NCI-H2107 treated with DMSO at 0.1 percent for 48 hours (cell line): Measurements from ENCODE around the gene SQOR.
"Not testable (repeated sequence)": the region's sequence is repeated elsewhere in the genome, so short reads cannot be mapped to it uniquely, and the experiment has no call there.

Experiments used
- DNase-seq: peaks from one replicate; lab custom pipeline; 2025; ENCODE audit not compliant: unreplicated experiment; lab: John Stamatoyannopoulos, UW

SQOR gene

DNA sequence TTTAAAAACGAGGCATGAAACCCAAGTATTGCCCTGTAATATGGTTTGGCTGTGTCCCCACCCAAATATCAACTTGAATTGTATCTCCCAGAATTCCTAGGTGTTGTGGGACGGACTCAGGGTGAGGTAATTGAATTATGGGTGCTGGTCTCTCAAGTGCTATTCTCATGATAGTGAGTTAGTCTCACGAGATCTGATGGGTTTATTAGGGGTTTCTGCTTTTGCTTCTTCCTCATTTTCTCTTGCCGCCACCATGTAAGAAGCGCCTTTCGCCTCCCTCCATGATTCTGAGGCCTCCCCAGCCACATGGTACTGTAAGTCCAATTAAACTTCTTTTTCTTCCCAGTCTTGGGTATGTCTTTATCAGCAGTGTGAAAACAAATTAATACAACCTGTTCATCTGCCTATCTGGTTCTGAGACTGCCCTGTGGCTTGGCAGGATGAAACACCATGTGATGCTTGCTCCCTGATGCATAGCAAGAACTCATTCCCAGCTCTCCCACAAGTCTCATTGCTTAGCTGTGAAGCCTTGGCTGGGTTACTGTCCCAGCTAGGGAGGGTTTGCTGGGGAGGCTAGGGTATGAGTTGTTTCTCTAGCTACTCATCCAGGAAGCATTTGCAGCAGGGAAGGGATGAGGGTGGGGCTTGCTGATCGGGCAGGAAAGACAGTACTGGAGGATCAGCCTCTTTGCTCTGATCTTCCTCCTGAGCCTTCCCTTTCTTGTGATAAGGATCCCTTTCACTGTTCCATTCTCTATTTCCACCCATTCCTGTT, 3.7 kb upstream of the SQOR start:
- DNase-seq: no peak

DNA sequence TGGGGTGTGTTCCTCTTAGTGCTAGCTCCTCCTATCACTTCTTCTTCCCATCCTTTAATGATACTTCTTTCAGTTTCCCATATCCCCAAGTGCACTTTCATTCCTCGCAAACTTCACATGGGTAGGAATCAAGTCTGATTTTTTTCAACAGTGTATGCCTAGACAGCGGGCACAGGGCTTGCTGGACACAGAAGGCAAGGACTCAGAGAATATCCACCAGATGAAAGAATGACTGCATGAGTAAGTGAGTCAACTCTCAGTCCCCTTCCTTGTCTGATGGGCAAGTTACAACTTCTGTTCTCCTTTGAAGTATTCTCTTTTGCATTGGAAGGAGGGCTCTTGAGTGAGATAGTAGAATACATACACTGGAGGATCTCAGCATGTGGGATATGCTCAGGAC, 3.1 kb upstream of the SQOR start:
- DNase-seq: no peak

DNA sequence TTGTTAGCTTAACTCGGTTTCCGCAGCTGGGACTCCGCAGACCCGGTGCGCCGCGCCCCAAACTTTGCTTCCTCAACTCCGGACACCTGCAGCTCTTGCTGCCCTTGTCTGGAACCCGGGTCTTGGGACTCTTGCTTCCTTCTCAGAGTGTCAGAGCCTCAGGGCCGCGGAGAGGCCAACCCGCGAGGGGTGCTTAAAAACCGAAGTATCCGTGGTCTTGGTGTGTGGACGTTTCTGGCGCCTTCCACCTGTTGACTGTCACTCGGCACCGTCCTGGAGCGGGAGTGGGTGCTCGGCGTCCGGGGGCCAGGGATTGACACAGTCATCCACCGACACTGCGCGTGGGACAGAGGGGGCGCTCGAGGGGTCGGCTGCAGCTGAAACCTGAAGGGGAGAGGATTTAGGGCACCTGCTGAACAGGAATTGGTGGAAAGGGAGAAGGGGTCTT, 386 bp downstream of the SQOR start:
- no peak for DNase-seq

DNA sequence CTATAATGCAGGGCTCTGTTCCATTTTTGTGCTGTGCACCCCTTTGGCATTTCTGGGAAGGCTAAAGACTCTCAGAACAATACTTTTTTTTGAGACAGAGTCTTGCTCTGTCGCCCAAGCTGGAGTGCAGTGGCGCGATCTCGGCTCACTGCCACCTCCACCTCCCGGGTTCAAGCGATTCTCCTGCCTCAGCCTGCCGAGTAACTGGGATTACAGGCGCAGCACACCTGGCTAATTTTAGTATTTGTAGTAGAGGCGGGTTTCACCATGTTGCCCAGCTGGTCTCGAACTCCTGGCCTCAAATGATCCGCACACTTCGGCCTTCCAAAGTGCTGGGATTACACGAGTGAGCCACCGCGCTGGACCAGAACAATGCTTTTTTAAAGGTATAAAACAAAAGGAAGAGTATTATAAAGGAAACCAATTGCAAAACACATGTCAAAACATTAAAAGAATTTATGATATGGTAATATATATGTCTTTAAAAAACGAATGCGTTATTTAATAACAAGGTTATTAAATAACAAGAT, 999 bp downstream of the SQOR start:
- DNase-seq: no peak

DNA sequence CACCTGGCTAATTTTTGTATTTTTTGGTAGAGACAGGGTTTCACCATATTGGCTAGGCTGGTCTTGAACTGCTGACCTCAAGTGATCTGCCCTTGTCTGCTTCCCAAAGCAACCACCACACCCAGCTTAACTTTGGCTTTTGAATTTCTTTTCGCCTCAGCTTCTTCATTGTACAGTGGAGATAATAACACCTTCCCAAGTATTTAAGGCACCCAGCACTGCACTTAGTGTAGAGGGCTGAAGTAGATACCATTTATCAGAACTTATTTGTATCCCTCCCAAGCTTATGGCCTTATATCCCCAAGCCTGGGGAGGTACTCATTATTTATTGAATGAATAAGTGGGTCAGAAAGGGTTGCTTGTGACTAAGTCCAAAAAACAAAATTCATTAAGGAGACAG, 2.3 kb downstream of the SQOR start:
- DNase-seq: no peak

DNA sequence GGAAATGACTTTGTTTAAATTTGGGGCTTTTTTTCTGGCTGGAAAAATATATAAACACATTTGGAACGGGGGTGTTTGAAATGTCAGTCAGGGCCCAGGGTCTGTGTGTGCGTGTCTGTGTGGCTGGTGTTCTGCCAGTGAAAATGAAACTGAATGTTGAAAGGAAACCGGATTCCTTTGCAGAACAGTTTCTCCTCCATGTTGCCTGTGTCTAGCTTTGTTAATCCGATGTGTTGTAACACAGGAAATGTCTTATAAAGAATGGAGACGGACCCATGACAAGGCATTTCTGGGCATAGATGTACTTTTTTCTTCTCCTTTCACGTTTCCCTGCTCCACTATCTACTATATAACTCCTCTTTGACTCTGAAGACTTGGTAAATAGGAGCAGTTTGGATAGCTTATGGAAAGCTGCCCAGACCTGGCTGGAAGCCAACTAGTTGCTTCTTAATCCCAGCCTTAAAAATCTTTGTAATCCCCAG, 2.8 kb downstream of the SQOR start:
- no peak for DNase-seq

DNA sequence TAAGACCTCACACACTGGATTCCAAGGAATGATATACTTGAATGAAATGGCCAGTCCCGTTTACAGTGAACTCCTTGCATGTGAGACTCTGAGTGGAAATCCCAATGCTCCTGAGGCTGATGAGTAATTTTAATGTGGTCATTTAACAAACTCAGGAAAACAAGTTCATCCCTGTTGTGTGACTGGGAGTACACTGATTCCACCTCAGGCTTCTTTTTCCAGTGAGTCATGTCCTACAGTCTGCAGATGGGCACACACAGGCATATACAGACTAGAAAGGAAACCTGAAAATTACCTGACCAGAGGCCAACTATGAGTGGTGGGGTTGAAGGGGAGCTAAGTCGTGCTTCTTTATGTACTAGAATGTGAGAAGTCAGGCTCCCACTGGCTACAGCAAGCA, 5.8 kb downstream of the SQOR start:
- DNase-seq: no peak

DNA sequence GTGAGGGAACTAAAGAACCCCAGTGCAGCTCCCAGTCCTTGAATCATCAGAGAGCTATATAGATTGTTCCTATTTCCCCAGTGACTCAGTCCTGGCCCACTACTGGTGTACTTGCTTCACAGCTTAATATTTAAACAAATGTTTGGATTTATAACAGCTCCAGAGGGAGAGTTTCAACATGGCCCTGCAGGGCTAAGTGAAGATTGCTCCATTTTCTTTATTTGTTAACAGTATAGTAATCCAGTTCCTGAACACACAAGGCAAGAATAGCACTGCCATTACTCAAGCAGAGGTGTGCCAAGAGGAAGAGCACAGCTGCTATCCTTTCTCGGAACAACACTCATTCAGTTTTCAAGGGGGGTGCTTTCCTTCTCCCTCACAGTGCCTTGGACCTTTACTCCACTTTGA, 6.5 kb downstream of the SQOR start:
- DNase-seq: no peak

DNA sequence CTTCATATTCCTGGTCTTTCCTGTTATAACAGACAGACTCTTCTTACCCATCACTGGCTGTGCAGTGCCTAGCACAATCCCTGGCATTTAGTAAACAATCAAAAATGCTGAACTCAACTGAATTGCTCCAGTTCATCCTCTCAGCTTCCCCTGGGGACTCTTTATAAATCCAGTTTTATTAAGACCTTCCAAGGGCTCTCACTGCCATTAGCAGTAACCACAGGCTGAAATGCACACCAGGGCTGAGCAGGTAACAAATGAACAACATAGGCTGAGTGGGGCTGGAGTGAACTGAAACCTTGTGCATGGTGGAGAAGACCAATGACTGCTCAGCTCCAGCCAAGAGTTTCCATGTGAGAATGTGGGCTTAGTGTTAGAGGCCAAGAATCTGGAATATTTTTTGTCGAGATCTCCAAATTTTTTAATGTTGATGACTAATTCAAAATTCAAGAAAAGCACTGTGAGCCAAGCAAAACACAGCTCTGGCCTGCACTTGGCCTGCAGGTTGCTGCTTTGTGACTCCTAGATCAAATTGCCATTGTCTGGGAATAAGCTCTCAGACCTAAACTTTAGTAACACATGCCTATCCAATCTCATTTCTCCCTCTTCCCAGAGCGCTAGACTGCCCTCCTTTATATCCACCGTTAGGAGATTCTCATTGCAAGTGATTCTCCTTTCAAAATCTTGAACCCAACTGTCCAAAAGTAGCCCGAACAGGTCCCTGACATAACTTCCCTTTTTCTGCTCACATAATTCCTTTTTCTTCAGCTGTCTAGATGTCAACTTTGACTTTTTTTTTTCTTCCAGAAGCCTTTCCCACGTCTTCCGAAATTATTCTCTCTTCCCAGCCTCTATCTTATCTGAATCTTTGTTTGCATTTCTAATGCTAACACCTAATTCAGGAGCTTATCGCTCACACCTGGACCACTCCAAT, 7.4 kb downstream of the SQOR start:
- no peak for DNase-seq

DNA sequence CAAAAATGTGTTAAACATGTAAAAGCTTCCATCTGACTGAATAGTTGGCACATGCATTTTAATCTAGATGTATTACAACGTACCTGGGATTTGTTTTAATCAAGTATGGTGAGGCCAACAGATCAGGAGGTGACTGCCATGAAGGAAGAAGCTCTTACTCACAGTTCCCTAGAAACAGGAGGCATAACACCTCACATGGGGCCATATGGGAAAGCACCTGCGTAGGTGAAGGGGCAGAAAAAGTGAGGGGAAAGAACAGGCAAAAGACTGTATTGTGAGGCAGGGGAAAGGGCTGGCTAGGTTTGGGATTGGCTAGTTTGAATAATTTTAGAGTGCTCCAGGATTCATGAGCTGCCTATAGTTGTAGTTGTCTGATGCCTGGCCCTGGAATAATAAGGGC, 9.6 kb downstream of the SQOR start:
- no peak for DNase-seq

DNA sequence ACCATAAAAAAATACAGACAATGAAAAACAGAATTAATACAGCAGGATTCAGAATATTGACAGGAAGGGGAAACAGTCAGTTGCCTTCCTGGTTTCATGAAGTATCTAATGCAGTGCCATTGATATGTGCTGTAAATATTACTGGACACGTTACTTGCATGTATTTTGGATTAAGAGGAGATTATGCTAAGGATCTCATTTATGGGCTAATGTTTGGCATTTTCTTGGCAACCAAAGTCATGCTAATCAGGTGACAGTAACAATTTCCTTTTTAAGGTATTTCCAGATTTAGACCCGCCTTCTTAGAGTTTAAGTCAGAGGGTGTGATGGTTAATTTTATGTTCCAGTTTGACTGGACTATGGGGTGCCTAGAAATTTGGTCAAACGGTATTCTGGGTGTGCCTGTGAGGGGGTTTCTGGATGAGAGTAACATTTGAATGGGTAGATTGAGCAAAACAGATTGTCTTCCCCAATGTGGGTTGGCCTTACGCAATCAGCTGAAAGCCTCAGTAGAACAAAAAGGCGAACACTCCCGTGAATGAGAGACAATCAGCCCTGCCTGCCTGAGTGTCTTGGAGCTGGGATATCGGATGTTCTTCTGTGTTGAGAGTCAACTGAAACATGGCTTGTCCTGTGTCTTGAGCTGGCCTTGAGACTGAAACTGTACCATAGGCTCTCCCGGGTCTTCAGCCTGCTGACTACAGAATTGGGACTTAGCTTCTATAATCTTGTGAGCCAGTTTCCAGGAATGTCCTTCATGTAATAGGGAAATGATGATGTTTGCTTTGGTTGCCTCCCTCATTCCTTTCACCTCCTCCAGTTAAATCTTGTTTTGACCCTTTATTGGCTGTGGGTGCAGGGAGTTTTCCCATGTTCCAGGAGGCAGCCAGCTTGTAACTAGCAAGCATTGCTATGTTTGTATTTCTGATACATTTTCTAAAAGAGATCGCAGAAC, 10.5 kb downstream of the SQOR start:
- DNase-seq: no peak

DNA sequence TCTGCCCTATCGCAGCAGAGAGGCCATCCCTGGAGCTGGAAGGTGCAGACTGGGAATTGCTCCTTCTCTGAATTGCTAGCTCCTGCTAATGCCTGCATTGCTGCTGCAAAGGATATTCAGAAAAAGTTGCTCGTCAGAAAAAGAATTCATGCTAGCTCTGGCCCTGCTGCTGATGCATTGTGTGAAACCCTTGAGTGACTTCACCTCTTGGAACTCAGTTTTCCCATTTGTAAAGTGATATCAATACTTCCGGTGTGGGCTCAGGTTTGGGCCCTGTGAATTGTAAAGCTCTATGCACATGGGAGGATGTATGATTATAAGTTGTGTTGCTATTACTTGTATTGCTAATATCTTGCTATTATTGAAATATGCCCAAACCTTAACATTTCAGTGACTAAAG, 11.4 kb downstream of the SQOR start:
- DNase-seq: no peak

DNA sequence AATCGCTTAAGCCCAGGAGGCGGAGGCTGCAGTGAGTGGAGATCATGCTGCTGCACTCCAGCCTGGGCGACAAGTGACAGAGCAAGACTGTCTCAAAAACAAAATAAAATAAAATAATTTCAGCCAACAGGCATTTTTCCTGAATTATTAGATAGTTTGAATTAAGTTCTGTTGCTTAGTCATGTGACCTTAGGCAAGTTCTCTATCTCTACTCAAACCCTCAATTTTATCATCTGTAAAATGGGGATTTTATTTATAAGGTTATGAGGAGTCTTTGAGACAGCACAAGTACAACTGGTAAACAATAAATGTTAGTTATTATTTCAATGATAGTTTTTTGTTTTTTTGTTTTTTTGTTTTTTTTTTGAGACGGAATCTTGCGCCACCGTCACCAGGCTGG, 13.0 kb downstream of the SQOR start:
- no peak for DNase-seq

DNA sequence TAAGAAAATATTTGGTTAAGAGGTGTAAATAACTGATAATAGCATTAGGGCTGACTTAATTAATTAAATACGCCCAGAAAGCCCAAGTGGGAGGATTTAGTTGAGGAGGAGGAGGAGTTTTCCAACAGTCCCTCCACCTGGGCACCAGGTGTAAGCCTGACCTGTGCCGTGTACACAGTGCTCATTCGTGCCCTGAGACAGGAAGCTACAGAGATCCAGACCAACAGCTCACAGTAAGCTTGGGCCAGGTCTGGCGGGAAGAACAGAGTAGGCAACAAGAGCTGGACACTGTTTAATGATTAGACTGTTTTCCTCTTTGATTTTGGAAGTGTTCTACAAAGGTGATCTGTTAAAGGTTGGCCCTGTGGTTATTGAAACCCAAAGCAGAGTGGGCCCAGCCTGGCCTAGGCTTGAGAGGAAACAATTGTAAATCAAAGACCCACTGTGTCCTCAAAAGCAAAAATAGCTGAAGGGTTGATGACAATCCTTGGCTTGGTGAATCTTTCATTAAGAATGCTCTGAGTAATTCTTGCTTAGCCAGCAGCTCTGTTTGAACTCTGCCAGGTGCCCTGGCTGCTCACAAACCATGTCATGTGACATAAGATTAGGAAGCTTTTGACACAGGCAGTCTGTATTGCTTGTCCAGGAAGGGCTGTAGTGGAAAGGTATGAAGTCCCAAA, 13.8 kb downstream of the SQOR start:
- DNase-seq: no peak

DNA sequence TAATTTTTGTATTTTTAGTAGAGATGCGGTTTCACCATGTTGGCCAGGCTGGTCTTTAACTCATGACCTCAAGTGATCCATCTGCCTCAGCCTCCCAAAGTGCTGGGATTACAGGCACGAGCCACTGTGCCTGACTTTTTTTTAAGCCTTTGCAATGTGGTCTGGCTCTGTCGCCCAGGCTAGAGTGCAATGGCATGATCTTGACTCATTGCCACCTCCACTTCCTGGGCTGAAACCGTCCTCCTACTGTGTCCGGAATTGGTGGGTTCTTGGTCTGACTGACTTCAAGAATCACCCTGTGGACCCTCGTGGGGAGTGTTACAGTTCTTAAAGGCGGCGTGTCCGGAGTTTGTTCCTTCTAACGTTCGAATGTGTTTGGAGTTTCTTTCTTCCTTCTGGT, 15.2 kb downstream of the SQOR start:
- DNase-seq: not testable (repeated sequence)

DNA sequence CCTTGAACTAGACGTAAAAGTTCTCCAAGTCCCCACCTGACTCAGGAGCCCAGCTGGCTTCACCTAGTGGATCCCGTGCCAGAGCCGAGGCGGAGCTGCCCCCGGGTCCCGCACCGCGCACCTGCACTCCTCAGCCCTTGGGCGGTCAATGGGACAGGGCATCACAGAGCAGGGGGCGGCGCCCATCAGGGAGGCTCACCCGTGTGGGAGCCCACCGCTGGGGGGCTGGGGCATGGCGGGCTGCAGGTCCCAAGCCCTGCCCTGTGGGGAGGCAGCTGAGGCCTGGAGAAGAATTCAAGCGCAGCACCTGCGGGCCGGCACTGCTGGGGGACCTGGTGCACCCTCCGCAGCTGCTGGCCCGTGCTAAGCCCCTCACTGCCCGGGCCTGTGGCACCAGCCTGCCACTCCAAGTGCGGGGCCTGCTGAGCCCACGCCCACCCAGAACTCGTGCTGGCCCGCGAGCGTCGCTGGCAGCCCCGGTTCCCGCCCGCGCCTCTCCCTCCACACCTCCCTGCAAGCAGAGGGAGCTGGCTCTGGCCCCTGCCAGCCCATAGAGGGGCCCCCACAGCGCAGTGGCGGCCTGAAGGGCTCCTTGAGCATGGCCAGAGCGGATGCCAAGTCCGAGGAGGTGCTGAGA, 16.2 kb downstream of the SQOR start:
- DNase-seq: no peak

DNA sequence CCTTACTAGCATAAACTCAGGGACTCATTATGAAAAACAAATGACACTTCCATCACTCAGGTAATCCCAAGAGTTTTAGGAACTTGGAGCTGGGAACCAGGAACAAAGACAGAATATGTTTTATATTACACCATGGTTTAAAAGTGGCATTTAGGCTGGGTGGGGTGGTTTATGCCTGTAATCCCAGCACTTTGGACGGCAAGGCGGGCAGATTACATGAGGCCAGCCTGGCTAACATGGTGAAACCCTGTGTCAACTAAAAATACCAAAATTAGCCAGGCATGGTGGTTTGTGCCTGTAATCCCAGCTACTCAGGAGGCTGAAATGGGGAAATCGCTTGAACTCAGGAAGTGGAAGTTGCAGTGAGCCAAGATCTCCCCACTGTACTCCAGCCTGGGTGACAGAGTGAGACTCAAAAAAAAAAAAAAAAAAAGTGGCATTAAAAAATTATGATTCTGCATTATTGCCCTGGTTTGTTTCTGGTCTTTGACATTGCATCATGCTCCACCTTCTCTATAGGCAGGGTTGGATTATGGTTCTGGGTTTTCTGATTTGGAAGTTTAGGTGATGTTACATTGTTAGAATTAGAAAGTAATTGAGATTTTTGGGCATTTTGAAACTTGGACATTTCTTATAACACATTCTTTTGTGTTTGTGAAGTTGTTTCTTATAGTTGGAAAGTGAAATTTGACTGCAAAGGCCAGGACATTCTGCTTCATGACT, 19.0 kb downstream of the SQOR start:
- DNase-seq: no peak

DNA sequence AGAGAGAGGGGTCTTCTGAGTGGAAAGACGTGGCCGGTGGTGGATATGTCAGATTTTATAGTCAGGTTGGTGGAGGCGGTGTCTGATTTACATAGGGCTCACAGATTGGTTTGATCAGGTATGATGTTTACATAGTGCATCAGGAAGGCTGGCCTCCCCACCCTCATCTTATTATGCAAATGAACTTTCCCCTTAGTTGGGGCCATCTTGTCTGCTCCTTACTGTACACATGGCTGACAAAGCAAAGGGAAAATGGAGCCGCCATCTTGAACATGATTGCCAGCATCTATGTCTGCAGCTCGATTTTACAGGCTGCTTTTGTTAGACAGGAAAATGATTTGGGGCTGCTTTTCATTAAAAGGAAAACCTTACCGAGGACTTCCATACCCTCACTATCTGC, 19.9 kb downstream of the SQOR start:
- no peak for DNase-seq

DNA sequence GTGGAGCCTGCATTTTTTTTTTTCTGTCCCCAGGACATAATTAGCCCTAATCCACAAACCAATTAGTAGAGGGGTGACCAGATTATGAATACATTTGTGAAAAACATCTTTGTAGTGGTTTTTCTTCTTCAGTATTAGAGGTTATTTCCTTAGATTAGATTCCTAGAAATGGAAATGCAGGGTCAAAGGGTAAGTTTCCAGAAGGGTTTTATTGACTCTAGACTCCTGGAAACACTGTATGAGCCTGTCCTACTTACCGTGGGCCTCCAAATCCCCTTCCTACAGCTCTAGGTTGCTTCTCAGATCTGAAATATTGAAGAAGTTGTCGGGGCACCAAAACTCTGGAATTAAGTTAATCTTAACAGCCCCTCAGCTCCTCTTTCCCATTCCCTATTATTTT, 22.4 kb downstream of the SQOR start:
- DNase-seq: no peak
